HepG2 (cell line): ENCODE measurements around the gene CNIH4. TPM values are rescaled to one million over a fixed set of nuclear protein-coding genes. Genes with fewer than 3 reads are reported as not detected.
A peak's percentile ranks its signal among the peaks of the same experiment; 100 is the strongest.

ENCODE experiments used
- AGO1 ChIP-seq: fragments of 200-400 bp; formaldehyde crosslinking; IDR thresholded peaks from 2 replicates; pipeline ENCODE4 v1.6.1; 2017; ENCODE audit warnings: mild to moderate bottlenecking, low read depth, low read length, moderate library complexity; ENCODE audit not compliant: poor library complexity, severe bottlenecking
- AGO2 ChIP-seq: fragments of 200-400 bp; formaldehyde crosslinking; optimal IDR thresholded peaks from 2 replicates; pipeline ENCODE3; 2017; ENCODE audit warnings: mild to moderate bottlenecking, low read depth, low read length, moderate library complexity
- CBFB ChIP-seq: sonication (generic); formaldehyde crosslinking; IDR thresholded peaks from 2 replicates; pipeline ENCODE4 v1.4.0; 2020; ENCODE audit warnings: missing genetic modification reagents
- CENPX ChIP-seq: sonication (generic); formaldehyde crosslinking; IDR thresholded peaks from 2 replicates; pipeline ENCODE4 v1.9.0; 2021; ENCODE audit warnings: mild to moderate bottlenecking, missing genetic modification reagents, moderate library complexity
- CHCHD3 ChIP-seq: sonication (generic); formaldehyde crosslinking; IDR thresholded peaks from 2 replicates; pipeline ENCODE4 v1.8.0; 2022; ENCODE audit warnings: mild to moderate bottlenecking, missing genetic modification reagents, moderate library complexity
- HHEX ChIP-seq: IDR thresholded peaks from 2 replicates; pipeline ENCODE4 v1.6.1; 2016; ENCODE audit warnings: control low read depth
- HNRNPL ChIP-seq: fragments of 200-400 bp; formaldehyde crosslinking; IDR thresholded peaks from 2 replicates; pipeline ENCODE4 v1.6.1; 2017; ENCODE audit warnings: mild to moderate bottlenecking, low read depth, low read length
- IRF2 ChIP-seq: IDR thresholded peaks from 2 replicates; pipeline ENCODE4 v1.6.1; 2018; ENCODE audit warnings: missing genetic modification reagents, missing compliant biosample characterization
- MED13 ChIP-seq: sonication (generic); formaldehyde crosslinking; IDR thresholded peaks from 2 replicates; pipeline ENCODE4 v1.5.0; 2020; ENCODE audit warnings: missing genetic modification reagents
- NFE2L2 ChIP-seq: fragments of 150-350 bp; IDR thresholded peaks from 2 replicates; pipeline ENCODE4 v1.6.1; 2014; ENCODE audit warnings: low read length
- NFYC ChIP-seq: IDR thresholded peaks from 2 replicates; pipeline ENCODE4 v1.6.1; 2016; ENCODE audit warnings: missing genetic modification reagents, missing compliant biosample characterization
- RFXANK ChIP-seq: IDR thresholded peaks from 2 replicates; pipeline ENCODE4 v1.6.1; 2016
- RNF2 ChIP-seq: fragments of 450-650 bp; conservative IDR thresholded peaks from 2 replicates; pipeline ENCODE4 v1.6.1; 2016; ENCODE audit warnings: low read depth
- SAFB2 ChIP-seq: sonication (generic); formaldehyde crosslinking; IDR thresholded peaks from 2 replicates; pipeline ENCODE4 v1.5.1; 2020; ENCODE audit warnings: missing genetic modification reagents, low read depth, mild to moderate bottlenecking, borderline replicate concordance
- SNRNP70 ChIP-seq: fragments of 200-400 bp; formaldehyde crosslinking; IDR thresholded peaks from 2 replicates; pipeline ENCODE4 v1.6.1; 2017; ENCODE audit warnings: mild to moderate bottlenecking, low read depth, low read length, moderate library complexity
- ZNF333 ChIP-seq: sonication (generic); formaldehyde crosslinking; IDR thresholded peaks from 2 replicates; pipeline ENCODE4 v1.4.0; 2020; ENCODE audit warnings: mild to moderate bottlenecking, missing genetic modification reagents, borderline replicate concordance
- ZNF354B ChIP-seq: sonication (generic); formaldehyde crosslinking; IDR thresholded peaks from 2 replicates; pipeline ENCODE4 v1.8.0; 2022; ENCODE audit warnings: mild to moderate bottlenecking, missing genetic modification reagents
- ZNF569 ChIP-seq: sonication (generic); formaldehyde crosslinking; IDR thresholded peaks from 2 replicates; pipeline ENCODE4 v1.5.0; 2020; ENCODE audit warnings: mild to moderate bottlenecking, missing genetic modification reagents, moderate library complexity, borderline replicate concordance
- ZNF572 ChIP-seq: sonication (generic); formaldehyde crosslinking; IDR thresholded peaks from 2 replicates; pipeline ENCODE4 v1.5.1; 2020; ENCODE audit warnings: mild to moderate bottlenecking, missing genetic modification reagents
- ZNF598 ChIP-seq: sonication (generic); formaldehyde crosslinking; IDR thresholded peaks from 2 replicates; pipeline ENCODE4 v1.5.1; 2020; ENCODE audit warnings: mild to moderate bottlenecking, missing genetic modification reagents, borderline replicate concordance
- ZNF879 ChIP-seq: sonication (generic); formaldehyde crosslinking; IDR thresholded peaks from 2 replicates; pipeline ENCODE4 v1.8.1; 2023; ENCODE audit warnings: missing genetic modification reagents
- polyA plus RNA-seq, 8 experiments: library from polyadenylated mRNA; depleted of rRNA in 3 of 8; stranded (reverse) in 7 of 8; unstranded in 1 of 8; fragments of >200 nt; fragmentation: Illumina TruSeq in 4 of 8; extraction: Trizol in 4 of 8; gene quantifications; 2 replicates each; pipeline versions ENCODE4 v1.2.1 to v1.2.3, GENCODE V29; 2011 to 2016; ENCODE audit warnings: low read depth in 4 of 8, missing spikeins in 1 of 8, mixed read lengths in 1 of 8; ENCODE audit not compliant: insufficient read depth in 1 of 8
- total RNA-seq, 5 experiments: library from RNA; depleted of rRNA; stranded (reverse); fragments of >200 nt; fragmentation: Illumina TruSeq; extraction: Trizol; gene quantifications; 2 replicates each; pipeline ENCODE4 v1.2.3, GENCODE V29; 2016; ENCODE audit warnings: low read depth in 1 of 5
- TF ChIP-seq, protein P1 (sequence below): sonication (generic); formaldehyde crosslinking; IDR thresholded peaks from 2 replicates; pipeline ENCODE4 v1.4.0; 2020; ENCODE audit warnings: mild to moderate bottlenecking, missing genetic modification reagents
- TF ChIP-seq, protein P2 (sequence below): sonication (generic); formaldehyde crosslinking; conservative IDR thresholded peaks from 2 replicates; pipeline ENCODE4 v1.5.0; 2020; ENCODE audit warnings: missing genetic modification reagents
- TF ChIP-seq, protein P3 (sequence below): sonication (generic); formaldehyde crosslinking; IDR thresholded peaks from 2 replicates; pipeline ENCODE4 v1.5.0; 2020; ENCODE audit warnings: missing genetic modification reagents

Gene CNIH4
- total and polyA plus RNA-seq, 2 of the 13 experiments (the other 11 are each of a cell fraction or from before 2014, with no cell fraction given) = 51.8 to 52.9 TPM

DNA sequence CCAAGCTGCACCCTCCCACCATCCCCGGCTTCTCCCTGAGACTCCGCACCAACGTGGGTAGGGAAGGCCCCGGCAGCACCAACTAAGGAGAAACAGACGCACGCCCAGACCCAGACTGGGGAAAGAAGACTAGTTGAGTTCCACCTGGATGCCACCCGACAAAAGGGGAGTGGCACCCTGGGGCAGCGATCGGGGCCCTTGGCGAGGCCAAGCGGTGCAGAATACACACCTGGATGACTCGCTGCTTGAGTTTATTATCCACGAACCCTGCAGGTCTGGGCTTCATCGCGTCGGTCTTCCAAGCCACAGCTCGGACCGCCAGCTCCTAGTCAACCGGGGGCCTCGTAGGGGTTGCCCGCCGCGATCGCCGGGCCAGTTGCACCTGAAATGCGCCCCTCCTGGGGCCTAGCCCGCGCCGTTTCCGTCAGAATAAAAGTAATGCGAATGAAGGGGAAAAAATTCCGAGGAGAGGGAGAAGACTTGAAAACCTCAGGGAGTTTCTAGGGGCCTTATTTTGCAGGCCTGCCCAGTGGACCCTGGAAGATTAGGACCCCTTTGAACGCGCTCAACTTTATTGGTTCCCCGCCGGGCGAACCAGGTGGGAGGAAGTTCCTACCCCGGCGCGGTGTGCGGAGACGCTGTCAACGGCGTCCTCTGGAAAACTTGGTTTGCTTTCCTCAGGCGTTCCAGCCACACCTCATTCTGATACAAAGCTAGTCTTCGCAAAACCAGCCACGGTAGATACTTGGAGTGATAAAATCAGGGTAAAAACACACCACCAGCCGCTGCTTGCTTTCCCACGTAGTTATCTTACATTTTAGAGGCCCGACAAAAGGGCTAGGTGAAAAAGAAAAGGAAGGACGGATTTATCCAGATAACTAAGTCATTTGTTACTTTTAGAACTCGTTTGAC is 26.6 kb upstream of the CNIH4 start, which contains the start of gene NVL (continued):
- TF ChIP-seq, protein P1, sequence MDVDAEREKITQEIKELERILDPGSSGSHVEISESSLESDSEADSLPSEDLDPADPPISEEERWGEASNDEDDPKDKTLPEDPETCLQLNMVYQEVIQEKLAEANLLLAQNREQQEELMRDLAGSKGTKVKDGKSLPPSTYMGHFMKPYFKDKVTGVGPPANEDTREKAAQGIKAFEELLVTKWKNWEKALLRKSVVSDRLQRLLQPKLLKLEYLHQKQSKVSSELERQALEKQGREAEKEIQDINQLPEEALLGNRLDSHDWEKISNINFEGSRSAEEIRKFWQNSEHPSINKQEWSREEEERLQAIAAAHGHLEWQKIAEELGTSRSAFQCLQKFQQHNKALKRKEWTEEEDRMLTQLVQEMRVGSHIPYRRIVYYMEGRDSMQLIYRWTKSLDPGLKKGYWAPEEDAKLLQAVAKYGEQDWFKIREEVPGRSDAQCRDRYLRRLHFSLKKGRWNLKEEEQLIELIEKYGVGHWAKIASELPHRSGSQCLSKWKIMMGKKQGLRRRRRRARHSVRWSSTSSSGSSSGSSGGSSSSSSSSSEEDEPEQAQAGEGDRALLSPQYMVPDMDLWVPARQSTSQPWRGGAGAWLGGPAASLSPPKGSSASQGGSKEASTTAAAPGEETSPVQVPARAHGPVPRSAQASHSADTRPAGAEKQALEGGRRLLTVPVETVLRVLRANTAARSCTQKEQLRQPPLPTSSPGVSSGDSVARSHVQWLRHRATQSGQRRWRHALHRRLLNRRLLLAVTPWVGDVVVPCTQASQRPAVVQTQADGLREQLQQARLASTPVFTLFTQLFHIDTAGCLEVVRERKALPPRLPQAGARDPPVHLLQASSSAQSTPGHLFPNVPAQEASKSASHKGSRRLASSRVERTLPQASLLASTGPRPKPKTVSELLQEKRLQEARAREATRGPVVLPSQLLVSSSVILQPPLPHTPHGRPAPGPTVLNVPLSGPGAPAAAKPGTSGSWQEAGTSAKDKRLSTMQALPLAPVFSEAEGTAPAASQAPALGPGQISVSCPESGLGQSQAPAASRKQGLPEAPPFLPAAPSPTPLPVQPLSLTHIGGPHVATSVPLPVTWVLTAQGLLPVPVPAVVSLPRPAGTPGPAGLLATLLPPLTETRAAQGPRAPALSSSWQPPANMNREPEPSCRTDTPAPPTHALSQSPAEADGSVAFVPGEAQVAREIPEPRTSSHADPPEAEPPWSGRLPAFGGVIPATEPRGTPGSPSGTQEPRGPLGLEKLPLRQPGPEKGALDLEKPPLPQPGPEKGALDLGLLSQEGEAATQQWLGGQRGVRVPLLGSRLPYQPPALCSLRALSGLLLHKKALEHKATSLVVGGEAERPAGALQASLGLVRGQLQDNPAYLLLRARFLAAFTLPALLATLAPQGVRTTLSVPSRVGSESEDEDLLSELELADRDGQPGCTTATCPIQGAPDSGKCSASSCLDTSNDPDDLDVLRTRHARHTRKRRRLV (CRISPR knock-in tag) = no peak
- TF ChIP-seq HNRNPL (no peak), RNF2 (0 out of 2 replicates have a peak, but pooled peaks have one; percentile 21), CENPX (CRISPR knock-in tag) (no peak), IRF2 (CRISPR knock-in tag) (peak; percentile 53; the same call in 1 of the 2 replicates), ZNF333 (CRISPR knock-in tag) (peak; percentile 71; the same call in 1 of the 2 replicates), ZNF572 (no peak), ZNF354B (no peak), MED13 (no peak), NFE2L2 (no peak), ZNF598 (CRISPR knock-in tag) (peak; percentile 70; the same call in 1 of the 2 replicates), SNRNP70 (no peak), CHCHD3 (CRISPR knock-in tag) (no peak), CBFB (CRISPR knock-in tag) (0 out of 2 replicates have a peak, but pooled peaks have one; percentile 35), AGO1 (no peak), ZNF569 (CRISPR knock-in tag) (no peak), NFYC (peak; percentile 71), RFXANK (CRISPR knock-in tag) (no peak), SAFB2 (CRISPR knock-in tag) (no peak), HHEX (CRISPR knock-in tag) (no peak), ZNF879 (0 out of 2 replicates have a peak, but pooled peaks have one; percentile 46), AGO2 (no peak)
- TF ChIP-seq, protein P2, sequence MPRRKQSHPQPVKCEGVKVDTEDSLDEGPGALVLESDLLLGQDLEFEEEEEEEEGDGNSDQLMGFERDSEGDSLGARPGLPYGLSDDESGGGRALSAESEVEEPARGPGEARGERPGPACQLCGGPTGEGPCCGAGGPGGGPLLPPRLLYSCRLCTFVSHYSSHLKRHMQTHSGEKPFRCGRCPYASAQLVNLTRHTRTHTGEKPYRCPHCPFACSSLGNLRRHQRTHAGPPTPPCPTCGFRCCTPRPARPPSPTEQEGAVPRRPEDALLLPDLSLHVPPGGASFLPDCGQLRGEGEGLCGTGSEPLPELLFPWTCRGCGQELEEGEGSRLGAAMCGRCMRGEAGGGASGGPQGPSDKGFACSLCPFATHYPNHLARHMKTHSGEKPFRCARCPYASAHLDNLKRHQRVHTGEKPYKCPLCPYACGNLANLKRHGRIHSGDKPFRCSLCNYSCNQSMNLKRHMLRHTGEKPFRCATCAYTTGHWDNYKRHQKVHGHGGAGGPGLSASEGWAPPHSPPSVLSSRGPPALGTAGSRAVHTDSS (CRISPR knock-in tag) = no peak
- TF ChIP-seq, protein P3, sequence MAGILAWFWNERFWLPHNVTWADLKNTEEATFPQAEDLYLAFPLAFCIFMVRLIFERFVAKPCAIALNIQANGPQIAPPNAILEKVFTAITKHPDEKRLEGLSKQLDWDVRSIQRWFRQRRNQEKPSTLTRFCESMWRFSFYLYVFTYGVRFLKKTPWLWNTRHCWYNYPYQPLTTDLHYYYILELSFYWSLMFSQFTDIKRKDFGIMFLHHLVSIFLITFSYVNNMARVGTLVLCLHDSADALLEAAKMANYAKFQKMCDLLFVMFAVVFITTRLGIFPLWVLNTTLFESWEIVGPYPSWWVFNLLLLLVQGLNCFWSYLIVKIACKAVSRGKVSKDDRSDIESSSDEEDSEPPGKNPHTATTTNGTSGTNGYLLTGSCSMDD = no peak
